Mesodermal cell (in vitro differentiated cells): Measurements from ENCODE around the gene UNC119B.
A peak's percentile ranks its signal among the peaks of the same experiment; 100 is the strongest.

ENCODE experiments used
- H3K27ac ChIP-seq: 2 replicates; pipeline ENCODE4 v1.7.0; 2013; ENCODE audit warnings: mild to moderate bottlenecking, low read depth, low read length, moderate library complexity; ENCODE audit not compliant: severe bottlenecking
- H3K36me3 ChIP-seq: 2 replicates; pipeline ENCODE4 v1.7.1; 2013; ENCODE audit warnings: mild to moderate bottlenecking, low read length, moderate library complexity; ENCODE audit not compliant: control insufficient read depth, insufficient read depth
- H3K4me1 ChIP-seq: one replicate; pipeline ENCODE4 v1.7.1; 2013; ENCODE audit warnings: mild to moderate bottlenecking, low read length; ENCODE audit not compliant: insufficient read depth, control insufficient read depth, poor library complexity, severe bottlenecking
- H3K4me3 ChIP-seq: 2 replicates; pipeline ENCODE4 v1.7.0; 2013; ENCODE audit warnings: low read length, control low read depth, mild to moderate bottlenecking; ENCODE audit not compliant: insufficient read depth, poor library complexity, severe bottlenecking; ENCODE audit errors: extremely low read depth
- H3K9me3 ChIP-seq: 2 replicates; pipeline ENCODE4 v1.7.1; 2013; ENCODE audit warnings: mild to moderate bottlenecking, low read length, moderate library complexity; ENCODE audit not compliant: control insufficient read depth
- WGBS, 2 experiments: methylation state at CpG; one replicate each; pipeline ENCODE4 v1.1.5; 2013; ENCODE audit warnings: missing lambda C conversion rate in 2 of 2; ENCODE audit not compliant: insufficient coverage in 2 of 2; 5-methylcytosine and 5-hydroxymethylcytosine counted together

Gene UNC119B

GRCh38 chr12:120758798-120759590, 48.7 kb downstream of the UNC119B start:
- Histone ChIP-seq H3K4me3 (no peak overlapping the region), H3K4me1 (peaks cover 19% of the 10 kb centered on the region), H3K36me3 (peaks cover 23% of the 10 kb centered on the region), H3K27ac (no peak overlapping the region), H3K9me3 (no peaks in the 10 kb centered on the region)
- WGBS, 2 experiments: 92 to 100% methylated on average over 3 to 4 of the region's 7 CpGs

DNA sequence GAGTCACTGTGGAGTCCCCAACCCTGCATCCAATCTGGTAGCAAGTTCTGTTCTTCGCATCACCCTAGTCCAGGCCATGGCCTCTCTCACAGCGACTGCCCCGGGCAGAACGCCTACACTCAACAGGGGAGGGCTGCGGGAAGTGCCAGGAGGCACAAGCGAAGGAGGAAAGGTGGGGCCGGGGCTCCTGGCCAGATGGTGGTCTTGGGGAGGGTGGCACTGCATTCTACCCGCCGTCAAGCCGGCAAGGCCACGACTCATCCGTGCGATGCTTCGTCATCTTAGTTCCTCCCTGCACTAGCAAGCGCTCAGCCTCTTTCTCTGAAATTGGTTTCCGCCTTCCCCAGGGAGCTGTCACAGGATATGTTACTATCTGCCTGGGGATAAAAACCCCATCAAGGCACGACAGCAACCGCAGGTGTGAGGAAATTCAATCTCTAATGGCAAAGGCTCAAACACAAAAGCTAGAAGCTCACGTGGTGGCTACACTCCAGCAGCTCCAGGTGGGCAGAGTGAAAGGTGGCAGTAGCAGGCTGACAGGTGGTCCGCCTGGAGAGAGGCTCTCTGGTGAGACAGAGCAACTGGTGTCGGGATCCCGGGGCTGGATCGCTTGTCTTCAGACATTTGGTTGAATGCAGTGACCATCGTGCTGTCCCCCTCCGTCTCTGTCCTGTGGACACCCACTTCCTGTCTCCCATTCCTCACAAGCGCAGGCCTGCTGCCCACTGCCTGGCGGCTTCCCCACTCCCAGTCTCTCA, 49.5 kb downstream of the UNC119B start:
- H3K27ac ChIP-seq: no peak overlapping the region
- no peak overlapping the region for H3K4me3 ChIP-seq
- peaks cover 19% of the 10 kb centered on the region for H3K4me1 ChIP-seq
- 87 to 94% methylated on average over 21 to 26 of the region's 27 CpGs for whole genome bisulfite sequencing, 2 experiments
- H3K36me3 ChIP-seq: peaks cover 31% of the 10 kb centered on the region
- no peaks in the 10 kb centered on the region for H3K9me3 ChIP-seq

GRCh38 chr12:120760349-120761254, 50.3 kb downstream of the UNC119B start:
- Histone ChIP-seq H3K4me3 (no peak overlapping the region), H3K4me1 (peaks cover 19% of the 10 kb centered on the region), H3K36me3 (peaks cover 39% of the 10 kb centered on the region), H3K9me3 (no peaks in the 10 kb centered on the region), H3K27ac (peak overlapping the region; percentile 68)
- 87 to 88% methylated on average over 19 to 20 of the region's 21 CpGs for WGBS, 2 experiments

DNA sequence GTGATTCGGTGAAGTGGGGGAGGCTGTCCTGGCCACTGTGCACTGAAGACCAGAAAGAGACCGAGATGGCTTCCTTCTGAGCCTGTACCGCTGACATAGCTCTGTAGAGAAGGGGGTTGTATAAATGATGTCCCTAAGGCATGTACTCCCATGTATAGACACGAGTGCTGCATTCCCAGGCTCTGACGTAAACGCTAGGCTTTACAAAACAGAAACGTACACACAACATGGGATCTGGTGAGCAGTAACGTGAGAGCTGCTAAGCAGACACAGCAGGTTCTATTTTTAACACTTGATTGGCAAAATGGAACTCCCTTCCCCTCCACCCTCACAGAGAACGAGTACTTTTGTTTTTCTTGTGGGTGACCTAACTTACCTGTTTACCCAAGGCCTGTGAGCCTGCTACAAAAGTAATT, 51.3 kb downstream of the UNC119B start:
- no peak overlapping the region for H3K4me3 ChIP-seq
- no peaks in the 10 kb centered on the region for H3K9me3 ChIP-seq
- H3K4me1 ChIP-seq: peaks cover 19% of the 10 kb centered on the region
- peaks cover 48% of the 10 kb centered on the region for H3K36me3 ChIP-seq
- WGBS, 2 experiments: 87 to 93% methylated on average over 7 to 9 of the region's 9 CpGs
- H3K27ac ChIP-seq: peak overlapping the region; percentile 68

- Histone ChIP-seq H3K27ac (peak overlapping the region; percentile 68), H3K36me3 (peaks cover 54% of the 10 kb centered on the region), H3K9me3 (no peaks in the 10 kb centered on the region), H3K4me3 (no peak overlapping the region), H3K4me1 (peaks cover 19% of the 10 kb centered on the region)
- 93 to 100% methylated on average over 1 to 4 of the region's 6 CpGs for WGBS, 2 experiments
Measured at GRCh38 chr12:120762086-120762485, 51.8 kb downstream of the UNC119B start.

- Histone ChIP-seq H3K4me1 (peaks cover 19% of the 10 kb centered on the region), H3K9me3 (no peaks in the 10 kb centered on the region), H3K4me3 (no peak overlapping the region), H3K27ac (no peak overlapping the region), H3K36me3 (peaks cover 66% of the 10 kb centered on the region)
- 63 to 94% methylated on average over 2 to 3 of the region's 3 CpGs for WGBS, 2 experiments
Measured at GRCh38 chr12:120763250-120763649, 53.0 kb downstream of the UNC119B start.

- Histone ChIP-seq H3K9me3 (no peaks in the 10 kb centered on the region), H3K36me3 (peaks cover 69% of the 10 kb centered on the region), H3K27ac (no peak overlapping the region), H3K4me3 (no peak overlapping the region), H3K4me1 (peaks cover 19% of the 10 kb centered on the region)
- WGBS, 2 experiments: 93 to 96% methylated on average over 9 of the region's 9 CpGs
Measured at GRCh38 chr12:120764816-120765215, 54.6 kb downstream of the UNC119B start.

- no peak overlapping the region for H3K27ac ChIP-seq
- peaks cover 7% of the 10 kb centered on the region for H3K4me1 ChIP-seq
- no peak overlapping the region for H3K4me3 ChIP-seq
- no peaks in the 10 kb centered on the region for H3K9me3 ChIP-seq
- peaks cover 63% of the 10 kb centered on the region for H3K36me3 ChIP-seq
- 98 to 100% methylated on average over 1 to 4 of the region's 5 CpGs for WGBS, 2 experiments
Measured at GRCh38 chr12:120766566-120766965, 56.3 kb downstream of the UNC119B start.

- 91 to 98% methylated on average over 9 of the region's 11 CpGs for WGBS, 2 experiments
- peaks cover 59% of the 10 kb centered on the region for H3K36me3 ChIP-seq
- H3K4me1 ChIP-seq: no peaks in the 10 kb centered on the region
- H3K27ac ChIP-seq: no peak overlapping the region
- H3K9me3 ChIP-seq: no peaks in the 10 kb centered on the region
- H3K4me3 ChIP-seq: no peak overlapping the region
Measured at GRCh38 chr12:120767071-120768024, 57.1 kb downstream of the UNC119B start.
